ENCODE results near the gene WNT5A. TPM values are rescaled to one million over a fixed set of nuclear protein-coding genes. Genes with fewer than 3 reads are reported as not detected.

Gene WNT5A
- total RNA-seq, 1 donor: 1,763 TPM

DNA sequence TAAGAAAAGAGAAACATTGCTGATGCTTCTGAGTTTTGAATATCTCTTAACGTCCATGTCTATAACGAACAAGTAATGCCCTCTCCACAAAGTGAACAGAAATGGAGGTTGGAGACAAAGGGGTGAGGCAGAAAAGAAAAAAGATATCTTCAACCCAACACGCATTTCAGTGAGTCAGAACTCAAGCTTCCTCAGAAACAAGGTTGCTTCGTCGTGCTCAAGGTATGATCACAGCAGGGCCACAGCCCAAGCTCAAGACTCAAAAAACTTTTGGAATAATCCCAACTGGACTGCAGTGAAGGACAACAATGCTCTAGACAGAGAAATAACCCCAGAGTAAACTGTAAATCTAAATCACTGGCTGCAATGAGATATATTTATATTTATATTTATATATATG lies 18.9 kb downstream of the WNT5A start:
- TF ChIP-seq, protein P1, sequence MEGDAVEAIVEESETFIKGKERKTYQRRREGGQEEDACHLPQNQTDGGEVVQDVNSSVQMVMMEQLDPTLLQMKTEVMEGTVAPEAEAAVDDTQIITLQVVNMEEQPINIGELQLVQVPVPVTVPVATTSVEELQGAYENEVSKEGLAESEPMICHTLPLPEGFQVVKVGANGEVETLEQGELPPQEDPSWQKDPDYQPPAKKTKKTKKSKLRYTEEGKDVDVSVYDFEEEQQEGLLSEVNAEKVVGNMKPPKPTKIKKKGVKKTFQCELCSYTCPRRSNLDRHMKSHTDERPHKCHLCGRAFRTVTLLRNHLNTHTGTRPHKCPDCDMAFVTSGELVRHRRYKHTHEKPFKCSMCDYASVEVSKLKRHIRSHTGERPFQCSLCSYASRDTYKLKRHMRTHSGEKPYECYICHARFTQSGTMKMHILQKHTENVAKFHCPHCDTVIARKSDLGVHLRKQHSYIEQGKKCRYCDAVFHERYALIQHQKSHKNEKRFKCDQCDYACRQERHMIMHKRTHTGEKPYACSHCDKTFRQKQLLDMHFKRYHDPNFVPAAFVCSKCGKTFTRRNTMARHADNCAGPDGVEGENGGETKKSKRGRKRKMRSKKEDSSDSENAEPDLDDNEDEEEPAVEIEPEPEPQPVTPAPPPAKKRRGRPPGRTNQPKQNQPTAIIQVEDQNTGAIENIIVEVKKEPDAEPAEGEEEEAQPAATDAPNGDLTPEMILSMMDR (IDR thresholded peaks at IDR 0.05; ENCODE audit: insufficient read depth, low read depth, low read length): no peak
- no peak overlapping the region for H3K4me3 ChIP-seq (ENCODE audit: low read depth, low read length)
- no peak for DNase-seq (ENCODE audit: low read depth)

DNA sequence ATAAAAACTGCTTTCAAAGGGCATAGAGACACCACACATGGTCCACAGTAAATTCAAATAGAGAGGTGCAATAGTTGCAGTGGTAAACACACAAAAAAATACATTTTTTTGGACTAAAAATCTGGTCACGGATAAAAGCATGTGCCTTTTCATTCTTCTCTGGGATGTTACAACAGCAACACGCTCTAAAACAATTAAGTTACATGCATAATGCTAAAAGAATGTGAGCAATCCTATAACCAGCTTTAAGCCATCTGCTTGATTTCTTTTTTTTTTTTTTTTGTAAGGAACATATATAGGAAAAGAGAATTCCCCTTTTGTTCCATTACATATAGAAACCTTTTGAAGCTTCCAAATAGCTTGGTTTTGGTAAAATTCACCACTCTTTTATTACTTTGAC lies 20.0 kb downstream of the WNT5A start:
- DNase-seq (ENCODE audit: low read depth): peak; percentile 49
- TF ChIP-seq, protein P1 (IDR thresholded peaks at IDR 0.05; ENCODE audit: insufficient read depth, low read depth, low read length): no peak

DNA sequence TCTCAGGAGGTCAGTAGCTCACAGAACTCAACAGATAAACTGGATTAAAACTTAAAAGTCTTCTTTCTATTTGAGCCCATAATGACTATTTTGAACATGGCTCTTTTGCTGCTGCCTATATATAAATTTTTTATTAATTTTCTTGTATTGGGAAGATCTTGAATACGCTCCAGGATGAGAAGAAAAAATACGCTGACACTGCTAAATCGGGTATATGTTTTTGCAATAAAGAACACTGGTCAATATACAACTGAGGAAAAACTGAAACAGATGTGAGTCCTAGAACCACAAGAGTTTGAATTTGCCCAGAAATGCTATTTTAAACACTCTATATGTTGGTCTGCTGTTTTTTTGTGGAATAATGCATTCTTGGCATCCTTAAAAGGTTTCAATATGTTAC lies 20.6 kb downstream of the WNT5A start:
- H3K4me3 ChIP-seq (ENCODE audit: low read depth, low read length): no peak overlapping the region
- TF ChIP-seq, protein P1 (IDR thresholded peaks at IDR 0.05; ENCODE audit: insufficient read depth, low read depth, low read length): no peak
- no peak for DNase-seq (ENCODE audit: low read depth)

More for the DNA sequence above, 20.0 kb downstream of the WNT5A start:
- no peak overlapping the region for H3K4me3 ChIP-seq (ENCODE audit: low read depth, low read length)

DNA sequence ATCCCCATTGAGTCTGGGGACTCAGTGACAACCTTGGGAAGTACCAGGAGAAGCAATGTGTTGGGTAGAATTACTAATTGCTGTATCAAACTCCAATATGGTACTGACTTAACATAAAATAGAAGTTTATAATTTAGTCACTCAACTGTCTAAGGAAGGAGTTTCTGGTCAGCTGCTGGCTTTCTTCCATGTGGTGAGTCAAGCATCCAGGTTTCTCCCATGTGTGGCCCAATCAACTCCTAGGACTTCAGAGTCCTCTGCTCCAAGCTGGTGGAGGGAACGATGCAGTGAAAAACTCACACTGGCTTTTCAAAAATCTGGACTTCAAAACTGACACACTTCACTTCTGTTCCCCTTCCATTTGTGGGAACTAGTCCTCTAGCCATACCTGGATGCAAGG lies 25.2 kb downstream of the WNT5A start:
- DNase-seq (ENCODE audit: low read depth): peak; percentile 63
- TF ChIP-seq, protein P1 (IDR thresholded peaks at IDR 0.05; ENCODE audit: insufficient read depth, low read depth, low read length): no peak
- no peak overlapping the region for H3K4me3 ChIP-seq (ENCODE audit: low read depth, low read length)

DNA sequence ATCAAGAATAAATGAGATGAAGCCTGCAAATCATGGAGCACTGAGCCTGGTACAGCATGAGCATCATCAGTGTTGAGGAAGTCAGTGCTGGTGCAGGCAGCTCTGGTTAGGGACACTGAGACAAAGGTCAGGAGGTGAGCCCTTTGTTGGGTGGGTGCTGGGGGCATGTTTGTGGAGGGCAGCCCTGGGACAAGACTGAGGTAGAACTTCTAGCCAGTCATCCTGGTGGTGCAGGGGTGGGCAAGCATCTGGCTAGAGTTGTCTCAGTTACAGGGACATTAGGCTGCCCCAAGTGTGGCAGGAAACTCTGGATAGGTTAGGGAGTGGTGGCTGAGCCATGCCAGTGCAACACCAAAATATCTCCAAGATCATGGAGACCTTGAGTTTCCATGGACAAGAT lies 27.3 kb downstream of the WNT5A start:
- H3K4me3 ChIP-seq (ENCODE audit: low read depth, low read length): no peak overlapping the region
- TF ChIP-seq, protein P1 (IDR thresholded peaks at IDR 0.05; ENCODE audit: insufficient read depth, low read depth, low read length): no peak
- no peak for DNase-seq (ENCODE audit: low read depth)

DNA sequence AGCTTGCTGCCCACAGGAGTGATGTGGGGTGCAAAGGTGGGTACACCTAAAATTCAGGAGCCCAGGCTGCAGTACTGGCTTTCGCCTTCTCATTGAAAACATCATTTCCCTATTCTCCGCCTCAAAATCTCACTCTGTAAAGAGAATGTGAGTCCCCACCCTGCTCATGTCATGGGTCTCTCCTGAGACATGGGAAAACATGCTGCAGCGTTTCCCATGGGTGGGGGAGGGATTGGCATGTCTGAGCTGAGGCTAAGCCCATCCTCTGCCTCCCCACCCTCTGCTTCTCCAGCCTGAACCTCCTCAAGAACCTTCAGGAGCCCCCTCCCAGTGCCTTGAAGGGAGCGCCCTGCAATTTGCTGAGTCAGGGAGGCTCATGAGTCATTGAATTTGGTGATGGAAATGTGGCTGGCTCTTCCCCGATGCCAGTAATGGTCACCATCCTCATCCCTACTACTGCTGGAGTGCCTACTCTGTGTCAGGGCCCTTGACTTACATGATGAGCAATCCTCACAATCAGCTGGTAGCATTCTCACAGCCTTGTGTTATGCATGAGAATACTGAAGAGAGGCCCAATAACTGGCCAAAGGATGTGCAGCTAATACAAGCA lies 28.8 kb downstream of the WNT5A start:
- no peak for DNase-seq (ENCODE audit: low read depth)
- no peak overlapping the region for H3K4me3 ChIP-seq (ENCODE audit: low read depth, low read length)
- TF ChIP-seq, protein P1 (IDR thresholded peaks at IDR 0.05; ENCODE audit: insufficient read depth, low read depth, low read length): no peak

DNA sequence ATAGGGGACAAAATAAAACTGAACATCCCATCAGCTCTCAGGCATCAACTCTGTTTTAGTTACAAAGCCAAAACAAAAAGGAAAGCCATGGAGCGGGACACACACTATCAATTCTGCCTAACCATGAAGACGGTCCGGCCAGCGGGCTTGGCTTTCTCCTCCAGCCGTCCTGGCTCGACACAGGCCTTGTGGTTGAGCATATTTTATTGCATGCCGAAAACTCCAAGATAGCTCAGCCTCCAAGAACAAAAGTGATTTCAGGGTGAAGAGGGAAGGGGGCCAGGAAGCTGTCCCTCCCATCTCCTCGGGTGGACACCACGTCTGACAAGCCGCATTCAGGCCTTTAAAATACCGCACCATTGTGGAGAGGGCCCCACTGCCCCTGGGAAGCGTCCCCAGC lies 31.2 kb downstream of the WNT5A start:
- no peak overlapping the region for H3K4me3 ChIP-seq (ENCODE audit: low read depth, low read length)
- TF ChIP-seq, protein P1 (IDR thresholded peaks at IDR 0.05; ENCODE audit: insufficient read depth, low read depth, low read length): no peak
- no peak for DNase-seq (ENCODE audit: low read depth)

All from fibroblast of villous mesenchyme (primary cell).